ENCODE results near the gene ACSL6. TPM values are rescaled to one million over a fixed set of nuclear protein-coding genes. Genes with fewer than 3 reads are reported as not detected.

Gene ACSL6
- total RNA-seq, 1 donor from 2014 or later, result 0.98 TPM

DNA sequence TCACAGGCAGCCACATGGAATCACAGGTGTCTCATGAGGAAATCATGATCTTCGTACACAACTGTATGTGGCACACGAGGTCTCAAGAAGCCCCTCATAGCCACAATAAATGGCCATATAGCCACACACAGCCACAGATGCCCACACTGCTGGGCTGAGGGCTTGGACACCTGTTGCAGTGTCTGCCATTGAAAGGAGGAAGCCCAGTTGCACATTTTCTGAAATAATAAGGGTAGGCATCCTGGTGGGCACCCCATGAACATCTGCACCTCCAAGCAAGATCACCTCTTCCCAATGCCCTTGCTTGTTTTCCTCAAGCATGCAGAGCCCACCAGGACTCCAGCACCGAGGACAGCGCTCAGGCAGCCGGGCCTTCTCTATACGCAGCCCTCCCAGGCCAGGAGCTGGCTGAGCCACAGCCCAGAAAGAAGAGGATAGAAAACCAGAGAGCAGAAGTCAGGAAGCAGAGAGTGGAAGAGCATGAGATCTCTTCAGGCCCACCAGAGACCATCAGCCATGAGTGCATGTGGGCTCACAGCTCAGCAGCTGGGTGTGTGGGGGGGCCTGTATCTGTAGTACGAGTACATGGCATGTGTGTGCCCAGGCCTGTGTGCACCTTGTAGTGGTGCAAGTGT lies 1.0 kb upstream of the ACSL6 start:
- Histone ChIP-seq H3K4me1 (peaks cover 6% of the 10 kb centered on the region), H3K27me3 (peaks cover 28% of the 10 kb centered on the region), H3K9me3 (no peaks in the 10 kb centered on the region), H3K27ac (no peak overlapping the region), H3K4me3 (no peak overlapping the region), H3K36me3 (no peaks in the 10 kb centered on the region)
- DNase-seq (peak; percentile 73), ATAC-seq (peak; percentile 19)
- no peak for TF ChIP-seq CTCF (IDR thresholded peaks at IDR 0.05)
- intact Hi-C loops (cut with DNase I), result no loop called here

- Histone ChIP-seq H3K36me3 (no peaks in the 10 kb centered on the region), H3K27me3 (peaks cover 20% of the 10 kb centered on the region), H3K27ac (no peak overlapping the region), H3K4me3 (peak overlapping the region; percentile 57), H3K9me3 (no peaks in the 10 kb centered on the region), H3K4me1 (peaks cover 6% of the 10 kb centered on the region)
- ATAC-seq (no peak), DNase-seq (peak; percentile 63)
- TF ChIP-seq CTCF (IDR thresholded peaks at IDR 0.05), result no peak
- intact Hi-C loops (cut with DNase I), result no loop called here
Measured at GRCh38 chr5:132010989-132011621, 353 bp downstream of the ACSL6 start.

GRCh38 chr5:132010645-132010988 lies 841 bp downstream of the ACSL6 start:
- no peaks in the 10 kb centered on the region for H3K36me3 ChIP-seq
- no peak overlapping the region for H3K4me3 ChIP-seq
- TF ChIP-seq CTCF (IDR thresholded peaks at IDR 0.05), result no peak
- intact Hi-C loops (cut with DNase I), result no loop called here
- DNase-seq (peak; percentile 53), ATAC-seq (no peak)
- peaks cover 6% of the 10 kb centered on the region for H3K4me1 ChIP-seq
- H3K9me3 ChIP-seq, result no peaks in the 10 kb centered on the region
- peaks cover 20% of the 10 kb centered on the region for H3K27me3 ChIP-seq
- H3K27ac ChIP-seq, result no peak overlapping the region

DNA sequence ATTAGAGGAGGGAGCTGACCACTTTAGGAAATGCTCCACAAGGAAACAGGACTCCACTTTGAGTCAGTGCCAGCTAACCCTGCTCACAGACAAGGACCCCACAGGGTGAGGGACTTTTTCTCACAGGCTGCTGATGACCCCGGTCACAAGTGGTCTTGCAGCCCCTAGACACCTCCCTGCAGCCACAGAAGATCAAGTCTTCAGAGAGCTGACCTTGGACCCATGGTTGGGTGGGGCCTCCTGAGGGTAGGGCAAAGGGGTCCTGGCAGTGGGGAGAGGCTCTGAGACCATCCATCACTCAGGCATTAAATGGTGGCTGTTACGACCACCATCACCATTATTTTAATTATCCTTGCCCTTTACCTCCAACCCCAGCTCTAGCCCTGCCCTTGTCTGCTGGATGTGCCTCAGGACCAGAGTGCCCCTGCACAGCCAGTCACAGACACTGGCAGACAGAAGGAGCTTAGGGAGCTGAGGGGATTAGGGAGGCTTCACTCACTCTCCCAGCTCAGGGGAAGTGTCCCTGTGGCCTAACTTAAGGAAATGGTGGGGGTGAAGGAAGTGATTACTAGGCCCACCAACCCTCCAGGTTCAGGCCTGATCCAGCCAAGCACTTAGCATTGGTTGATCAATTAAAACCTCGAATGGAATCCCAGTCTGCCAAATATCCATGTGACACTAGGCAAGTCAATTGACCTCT lies 1.6 kb downstream of the ACSL6 start:
- peaks cover 20% of the 10 kb centered on the region for H3K27me3 ChIP-seq
- H3K4me1 ChIP-seq, result peaks cover 6% of the 10 kb centered on the region
- no peaks in the 10 kb centered on the region for H3K9me3 ChIP-seq
- no peaks in the 10 kb centered on the region for H3K36me3 ChIP-seq
- TF ChIP-seq CTCF (IDR thresholded peaks at IDR 0.05), result no peak
- no peak overlapping the region for H3K27ac ChIP-seq
- no peak overlapping the region for H3K4me3 ChIP-seq
- ATAC-seq (no peak), DNase-seq (peak; percentile 33)
- intact Hi-C loops (cut with DNase I), result loop anchor here (10.0 kb wide), 1 partner anchor 415 kb away; no protein-coding TSS in a partner anchor

- ATAC-seq (peak; percentile 61), DNase-seq (peak; percentile 66)
- intact Hi-C loops (cut with DNase I), result loop anchor here (10.0 kb wide), 1 partner anchor 414 kb away; no protein-coding TSS in a partner anchor
- Histone ChIP-seq H3K27me3 (peaks cover 20% of the 10 kb centered on the region), H3K36me3 (no peaks in the 10 kb centered on the region), H3K4me3 (no peak overlapping the region), H3K4me1 (peaks cover 6% of the 10 kb centered on the region), H3K9me3 (no peaks in the 10 kb centered on the region), H3K27ac (no peak overlapping the region)
- no peak for TF ChIP-seq CTCF (IDR thresholded peaks at IDR 0.05)
Measured at GRCh38 chr5:132008961-132009680, 2.3 kb downstream of the ACSL6 start.
